K562 (cell line): Measurements from ENCODE around the gene NUAK1.

Experiments
- CBX2 ChIP-seq: fragments of 200-600 bp; sonication (generic); IDR thresholded peaks from one replicate; pipeline ENCODE4 v1.6.1; 2012; ENCODE audit warnings: mild to moderate bottlenecking, low read length, inconsistent platforms; ENCODE audit not compliant: insufficient read depth, poor library complexity, severe bottlenecking
- CTCF ChIP-seq, 3 experiments: IDR thresholded peaks in 2 of 3; conservative IDR thresholded peaks in 1 of 3; 2 replicates each; pipeline ENCODE4 v1.5.1; 2011 to 2012; ENCODE audit warnings: low read length in 3 of 3, mild to moderate bottlenecking in 3 of 3, control low read depth in 2 of 3, improper control_type of control experiment in 1 of 3, inconsistent platforms in 1 of 3, low read depth in 1 of 3, mixed read lengths in 1 of 3, moderate library complexity in 1 of 3; ENCODE audit not compliant: insufficient read depth in 2 of 3
- MAZ ChIP-seq, 2 experiments: fragments of 450-650 bp in 1 of 2; sonication (generic) in 1 of 2; formaldehyde crosslinking; IDR thresholded peaks in 1 of 2; conservative IDR thresholded peaks in 1 of 2; 2 replicates each; pipeline versions ENCODE4 v1.4.0 to v1.5.0; 2020; ENCODE audit warnings: mild to moderate bottlenecking in 1 of 2, missing genetic modification reagents in 1 of 2

- TF ChIP-seq CTCF (IDR thresholded peaks at IDR 0.05 in 2 of 3, conservative IDR thresholded peaks at IDR 0.05 in 1 of 3; ENCODE audit: insufficient read depth in 2 of 3, low read depth in 1 of 3, low read length in 3 of 3) (no peak), MAZ (CRISPR knock-in tag; conservative IDR thresholded peaks at IDR 0.05 in 1 of 2, IDR thresholded peaks at IDR 0.05 in 1 of 2) (no peak), CBX2 (no peak)
Measured at GRCh38 chr12:106065506-106065905, 73.2 kb downstream of the NUAK1 start.
